Measurements from ENCODE around the gene MOGAT3.

The MOGAT3 gene

GRCh38 chr7:101174322-101174854 is 26.4 kb downstream of the MOGAT3 start:
- H3K27me3 ChIP-seq (ENCODE audit: insufficient read depth, low read depth, severe bottlenecking) = peaks cover 82% of the 10 kb centered on the region

GRCh38 chr7:101173752-101174244 is 27.0 kb downstream of the MOGAT3 start:
- no peak overlapping the region for H3K4me3 ChIP-seq (ENCODE audit: low read depth, low read length)
- no peak for DNase-seq
- H3K9me3 ChIP-seq (ENCODE audit: severe bottlenecking) = peaks cover 9% of the 10 kb centered on the region
- no peaks in the 10 kb centered on the region for H3K36me3 ChIP-seq
- no peak overlapping the region for H3K27ac ChIP-seq
- H3K27me3 ChIP-seq (ENCODE audit: insufficient read depth, low read depth, severe bottlenecking) = peaks cover 88% of the 10 kb centered on the region
- TF ChIP-seq CTCF (IDR thresholded peaks at IDR 0.05; ENCODE audit: low read depth, low read length) = no peak

More at GRCh38 chr7:101174322-101174854, 26.4 kb downstream of the MOGAT3 start:
- DNase-seq = no peak
- H3K36me3 ChIP-seq = no peaks in the 10 kb centered on the region
- no peak for TF ChIP-seq CTCF (IDR thresholded peaks at IDR 0.05; ENCODE audit: low read depth, low read length)
- H3K9me3 ChIP-seq (ENCODE audit: severe bottlenecking) = peaks cover 9% of the 10 kb centered on the region
- no peak overlapping the region for H3K27ac ChIP-seq
- H3K4me3 ChIP-seq (ENCODE audit: low read depth, low read length) = no peak overlapping the region

GRCh38 chr7:101172854-101173751 is 27.7 kb downstream of the MOGAT3 start:
- Histone ChIP-seq H3K9me3 (ENCODE audit: severe bottlenecking) (peaks cover 9% of the 10 kb centered on the region), H3K27ac (no peak overlapping the region), H3K4me3 (ENCODE audit: low read depth, low read length) (no peak overlapping the region), H3K36me3 (no peaks in the 10 kb centered on the region), H3K27me3 (ENCODE audit: insufficient read depth, low read depth, severe bottlenecking) (peaks cover 91% of the 10 kb centered on the region)
- no peak for DNase-seq
- TF ChIP-seq CTCF (IDR thresholded peaks at IDR 0.05; ENCODE audit: low read depth, low read length) = no peak

GRCh38 chr7:101172005-101172853 is 28.6 kb downstream of the MOGAT3 start:
- no peak overlapping the region for H3K27ac ChIP-seq
- no peaks in the 10 kb centered on the region for H3K36me3 ChIP-seq
- peaks cover 91% of the 10 kb centered on the region for H3K27me3 ChIP-seq (ENCODE audit: insufficient read depth, low read depth, severe bottlenecking)
- no peak for DNase-seq
- no peak overlapping the region for H3K4me3 ChIP-seq (ENCODE audit: low read depth, low read length)
- peaks cover 9% of the 10 kb centered on the region for H3K9me3 ChIP-seq (ENCODE audit: severe bottlenecking)
- TF ChIP-seq CTCF (IDR thresholded peaks at IDR 0.05; ENCODE audit: low read depth, low read length) = peak; percentile 28; the same call in 1 of the 2 replicates

- Histone ChIP-seq H3K27ac (no peak overlapping the region), H3K27me3 (ENCODE audit: insufficient read depth, low read depth, severe bottlenecking) (peaks cover 92% of the 10 kb centered on the region), H3K4me3 (ENCODE audit: low read depth, low read length) (no peak overlapping the region), H3K36me3 (no peaks in the 10 kb centered on the region), H3K9me3 (ENCODE audit: severe bottlenecking) (peaks cover 9% of the 10 kb centered on the region)
- peak; percentile 44; the same call in 1 of the 2 replicates for TF ChIP-seq CTCF (IDR thresholded peaks at IDR 0.05; ENCODE audit: low read depth, low read length)
- DNase-seq = peak; percentile 32
Observed at GRCh38 chr7:101171442-101171837, 29.4 kb downstream of the MOGAT3 start.
